Stomach smooth muscle (tissue), 2 donors: ENCODE data around the gene OR10Z1.

ENCODE experiments used
- H3K27ac ChIP-seq: one replicate; pipeline ENCODE4 v1.7.0; 2013; ENCODE audit warnings: mild to moderate bottlenecking, low read length, inconsistent platforms
- H3K27me3 ChIP-seq, 2 donors: one replicate each; pipeline ENCODE4 v1.7.0; 2013; ENCODE audit warnings: low read length in 2 of 2; ENCODE audit not compliant: insufficient read depth in 2 of 2, control insufficient read depth in 1 of 2
- H3K36me3 ChIP-seq, 2 donors: one replicate each; pipeline ENCODE4 v1.7.0; 2013; ENCODE audit warnings: low read length in 2 of 2; ENCODE audit not compliant: control insufficient read depth in 2 of 2, insufficient read depth in 2 of 2
- H3K4me1 ChIP-seq: one replicate; pipeline ENCODE4 v1.7.0; 2013; ENCODE audit warnings: low read length; ENCODE audit not compliant: control insufficient read depth, insufficient read depth
- H3K4me3 ChIP-seq, 2 donors: one replicate each; pipeline ENCODE4 v1.7.0; 2013; ENCODE audit warnings: low read length in 2 of 2
- H3K9ac ChIP-seq, 2 donors: one replicate each; pipeline ENCODE4 v1.7.0; 2013; ENCODE audit warnings: low read length in 2 of 2, mild to moderate bottlenecking in 1 of 2
- H3K9me3 ChIP-seq, 2 donors: one replicate each; pipeline ENCODE4 v1.7.0; 2013; ENCODE audit warnings: low read length in 2 of 2; ENCODE audit not compliant: control insufficient read depth in 2 of 2
- donor health status: healthy.
- donor health status: Pancreatic carcinoma.

The OR10Z1 gene

DNA sequence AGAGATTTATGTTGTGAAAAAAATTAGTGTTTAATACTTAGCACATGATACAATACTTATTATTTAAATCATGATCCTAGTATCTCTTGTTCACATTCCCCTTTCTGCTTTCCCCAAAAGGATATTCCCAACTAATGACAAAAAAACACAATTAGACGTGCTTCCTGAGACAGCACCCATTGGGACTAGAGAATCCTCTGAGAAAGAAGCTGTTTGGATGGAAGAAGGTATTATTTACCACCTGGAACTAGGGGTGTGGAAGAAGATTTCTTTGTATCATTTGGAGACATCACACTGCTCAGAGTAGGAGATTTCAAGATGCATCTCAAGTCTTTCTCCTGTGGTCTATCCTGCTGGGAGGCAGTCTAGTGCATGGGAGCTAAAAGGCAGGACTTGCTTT, at the start of gene OR10Z1:
Gene OR10Z1, plus strand, starts transcription at position 301 of the 400 bp plus-strand sequence. CDS start 1,171 bp downstream, outside the sequence.
- no peaks in the 10 kb centered on the region for H3K9me3 ChIP-seq
- H3K27me3 ChIP-seq = no peaks in the 10 kb centered on the region
- H3K4me1 ChIP-seq = no peaks in the 10 kb centered on the region
- H3K36me3 ChIP-seq = no peaks in the 10 kb centered on the region
- H3K9ac ChIP-seq = no peak within 1 kb of the TSS
- no peak within 1 kb of the TSS for H3K27ac ChIP-seq
- no peak within 1 kb of the TSS for H3K4me3 ChIP-seq

- H3K27me3 ChIP-seq = no peaks in the 10 kb centered on the region
- no peaks in the 10 kb centered on the region for H3K9me3 ChIP-seq
- H3K9ac ChIP-seq = no peak overlapping the region
- H3K4me3 ChIP-seq = no peak overlapping the region
- no peaks in the 10 kb centered on the region for H3K36me3 ChIP-seq
- H3K4me1 ChIP-seq = no peaks in the 10 kb centered on the region
- no peak overlapping the region for H3K27ac ChIP-seq
These were observed 45.4 kb upstream of the OR10Z1 start for GRCh38 chr1:158559696-158560095.

- Histone ChIP-seq H3K9me3 (peaks cover 0 to 2% of the 10 kb centered on the region in 2 donors), H3K27ac (no peak overlapping the region), H3K4me3 (no peak overlapping the region), H3K36me3 (no peaks in the 10 kb centered on the region), H3K27me3 (no peaks in the 10 kb centered on the region), H3K4me1 (no peaks in the 10 kb centered on the region), H3K9ac (no peak overlapping the region)
These were observed 41.2 kb upstream of the OR10Z1 start for GRCh38 chr1:158563853-158564252.

GRCh38 chr1:158564608-158565007, 40.5 kb upstream of the OR10Z1 start:
- Histone ChIP-seq H3K36me3 (no peaks in the 10 kb centered on the region), H3K9me3 (peaks cover 0 to 2% of the 10 kb centered on the region in 2 donors), H3K4me3 (no peak overlapping the region), H3K4me1 (no peaks in the 10 kb centered on the region), H3K27me3 (no peaks in the 10 kb centered on the region), H3K27ac (no peak overlapping the region), H3K9ac (no peak overlapping the region)

- Histone ChIP-seq H3K27ac (no peak within 1 kb of the TSS), H3K9ac (no peak within 1 kb of the TSS), H3K27me3 (no peaks in the 10 kb centered on the region), H3K9me3 (peaks cover 0 to 2% of the 10 kb centered on the region in 2 donors), H3K36me3 (no peaks in the 10 kb centered on the region), H3K4me3 (no peak within 1 kb of the TSS), H3K4me1 (no peaks in the 10 kb centered on the region)
These were observed 34.6 kb upstream of the OR10Z1 start, which contains the start of gene OR6P1 for GRCh38 chr1:158570480-158570879. Gene OR6P1, minus strand, starts transcription at chr1:158570580. Its CDS starts 6,976 bp downstream, at chr1:158563604.

DNA sequence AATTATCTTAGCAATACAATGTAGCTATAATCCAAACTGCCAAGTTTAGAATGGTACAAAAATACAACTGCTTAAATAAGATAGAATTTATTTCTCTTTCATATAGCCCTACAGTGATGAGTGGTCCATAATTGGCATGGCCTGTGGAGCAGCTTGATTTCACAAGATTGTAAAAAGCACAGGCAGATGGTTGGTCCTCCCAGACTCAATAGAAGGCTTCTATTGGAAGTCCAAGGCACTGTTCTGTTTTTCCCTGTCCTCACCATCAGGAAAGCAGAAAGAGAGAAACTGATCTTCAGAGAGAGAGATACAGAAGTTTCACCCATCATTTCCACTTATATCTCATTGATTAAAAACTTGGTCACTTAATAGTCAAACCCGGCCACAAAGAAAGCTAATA, 32.8 kb upstream of the OR10Z1 start:
- H3K27me3 ChIP-seq = no peaks in the 10 kb centered on the region
- no peaks in the 10 kb centered on the region for H3K36me3 ChIP-seq
- H3K9ac ChIP-seq = no peak overlapping the region
- H3K9me3 ChIP-seq = peaks cover 0 to 2% of the 10 kb centered on the region in 2 donors
- H3K27ac ChIP-seq = no peak overlapping the region
- no peak overlapping the region for H3K4me3 ChIP-seq
- H3K4me1 ChIP-seq = no peaks in the 10 kb centered on the region

DNA sequence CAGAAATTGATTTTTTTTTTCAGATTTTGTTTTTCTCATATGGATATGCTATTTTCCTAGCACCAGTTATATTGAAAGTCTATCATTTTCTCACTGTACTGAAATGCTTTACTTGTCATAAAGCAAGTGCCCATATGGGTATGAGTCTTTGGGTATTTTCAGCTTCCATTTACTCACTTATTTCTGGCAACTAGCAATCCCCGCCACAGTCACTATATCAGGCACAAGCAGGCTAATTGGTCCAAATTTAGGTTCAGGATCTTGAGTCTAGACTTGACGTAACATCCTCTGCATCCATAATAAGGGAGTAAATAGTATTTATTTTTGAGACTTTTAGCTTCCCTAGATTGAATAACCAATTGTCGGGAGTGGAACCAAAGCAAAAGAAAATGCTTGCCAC, 27.5 kb upstream of the OR10Z1 start:
- H3K27me3 ChIP-seq = no peaks in the 10 kb centered on the region
- no peaks in the 10 kb centered on the region for H3K9me3 ChIP-seq
- no peak overlapping the region for H3K9ac ChIP-seq
- no peak overlapping the region for H3K4me3 ChIP-seq
- no peak overlapping the region for H3K27ac ChIP-seq
- no peaks in the 10 kb centered on the region for H3K36me3 ChIP-seq
- H3K4me1 ChIP-seq = no peaks in the 10 kb centered on the region

GRCh38 chr1:158579733-158580132, 25.3 kb upstream of the OR10Z1 start, which contains the start of gene OR10X1:
Gene OR10X1, minus strand, starts transcription at chr1:158579899. Its CDS starts 0 bp downstream, at chr1:158579899.
- H3K9ac ChIP-seq = no peak within 1 kb of the TSS
- no peaks in the 10 kb centered on the region for H3K36me3 ChIP-seq
- no peaks in the 10 kb centered on the region for H3K4me1 ChIP-seq
- H3K9me3 ChIP-seq = no peaks in the 10 kb centered on the region
- H3K27ac ChIP-seq = no peak within 1 kb of the TSS
- H3K27me3 ChIP-seq = no peaks in the 10 kb centered on the region
- H3K4me3 ChIP-seq = no peak within 1 kb of the TSS

- no peak overlapping the region for H3K9ac ChIP-seq
- H3K36me3 ChIP-seq = no peaks in the 10 kb centered on the region
- no peak overlapping the region for H3K27ac ChIP-seq
- no peaks in the 10 kb centered on the region for H3K4me1 ChIP-seq
- no peaks in the 10 kb centered on the region for H3K27me3 ChIP-seq
- H3K9me3 ChIP-seq = no peaks in the 10 kb centered on the region
- H3K4me3 ChIP-seq = no peak overlapping the region
These were observed 21.1 kb upstream of the OR10Z1 start for GRCh38 chr1:158583962-158584361.

DNA sequence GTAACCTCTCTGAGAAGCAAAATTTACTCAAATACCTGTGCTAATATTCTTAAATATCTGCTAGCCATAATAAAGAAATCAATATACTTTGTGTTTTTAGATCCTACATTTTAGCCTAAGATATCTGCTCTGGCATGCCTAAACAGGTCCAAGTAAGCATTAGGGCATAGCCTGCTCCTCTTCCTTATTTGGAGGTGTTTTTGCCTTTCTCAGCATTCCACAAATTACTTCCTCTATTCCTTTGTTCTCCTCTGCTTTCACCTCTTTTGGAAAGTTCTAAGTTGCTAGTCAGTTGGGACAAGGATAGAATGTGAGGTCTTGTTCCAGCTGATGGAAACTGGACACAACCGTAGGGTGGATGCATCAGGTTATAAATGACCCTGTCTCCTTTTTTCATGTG, 18.1 kb upstream of the OR10Z1 start:
- Histone ChIP-seq H3K4me1 (no peaks in the 10 kb centered on the region), H3K4me3 (no peak overlapping the region), H3K36me3 (no peaks in the 10 kb centered on the region), H3K9ac (no peak overlapping the region), H3K27ac (no peak overlapping the region), H3K27me3 (no peaks in the 10 kb centered on the region), H3K9me3 (no peaks in the 10 kb centered on the region)

DNA sequence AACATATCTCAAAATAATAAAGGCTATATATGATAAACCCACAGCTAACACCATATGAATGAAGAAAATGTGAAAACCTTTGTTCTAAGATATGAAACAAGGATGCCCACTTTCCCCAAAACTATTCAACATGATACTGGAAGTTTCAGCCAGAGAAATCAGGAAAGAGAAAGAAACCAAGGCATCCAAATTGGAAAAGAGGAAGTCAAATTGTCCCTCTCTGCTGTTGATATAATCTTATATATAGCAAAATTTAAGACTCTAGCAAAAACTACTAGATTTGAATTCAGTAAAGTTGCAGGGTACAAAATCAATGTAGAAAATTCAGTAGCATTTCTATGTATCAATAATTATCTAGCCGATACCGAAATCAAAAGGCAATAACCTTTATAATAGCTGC, 4.3 kb upstream of the OR10Z1 start:
- H3K9ac ChIP-seq = no peak overlapping the region
- no peaks in the 10 kb centered on the region for H3K27me3 ChIP-seq
- no peak overlapping the region for H3K27ac ChIP-seq

More for the DNA sequence above, 4.3 kb upstream of the OR10Z1 start:
- peaks cover 6 to 7% of the 10 kb centered on the region in 2 donors for H3K9me3 ChIP-seq
- H3K4me3 ChIP-seq = no peak overlapping the region
- no peaks in the 10 kb centered on the region for H3K36me3 ChIP-seq
- no peaks in the 10 kb centered on the region for H3K4me1 ChIP-seq
